ENCODE results near the gene KIF26B. TPM values are rescaled to one million over a fixed set of nuclear protein-coding genes. Genes with fewer than 3 reads are reported as not detected.

The KIF26B gene
- total RNA-seq, 4 donors from 2014 or later = 0.20 to 0.79 (median 0.41) TPM; not detected in 1

GRCh38 chr1:245582026-245582425 is 427.2 kb downstream of the KIF26B start:
- no peaks in the 10 kb centered on the region for H3K4me1 ChIP-seq
- no peak for TF ChIP-seq EP300 (IDR thresholded peaks at IDR 0.05; ENCODE audit: low read depth)
- TF ChIP-seq CTCF (IDR thresholded peaks at IDR 0.05) = no peak
- no peak for TF ChIP-seq POLR2AphosphoS5 (IDR thresholded peaks at IDR 0.05)
- TF ChIP-seq POLR2A (IDR thresholded peaks at IDR 0.05) = no peak
- H3K27ac ChIP-seq = no peak overlapping the region
- H3K27me3 ChIP-seq = no peaks in the 10 kb centered on the region
- DNase-seq = no peak
- no peak overlapping the region for H3K4me3 ChIP-seq
- intact Hi-C loops (cut with DNase I; ENCODE audit: low total_unique reads) = no loop called here
- no peaks in the 10 kb centered on the region for H3K9me3 ChIP-seq
- in situ Hi-C loops (cut with MboI; ENCODE audit: low pct_ligation_motif_present in 1 of 4, low pct_unique_long_range_greater_than_20kb in 1 of 4, low sequenced_read_pairs in 3 of 4) = no loop called here
- H3K36me3 ChIP-seq = no peaks in the 10 kb centered on the region
- WGBS, 2 donors (ENCODE audit: low coverage in 1 of 2) = 50 to 75% methylated on average over 1 to 7 of the region's 7 CpGs

GRCh38 chr1:245583081-245583480 is 428.3 kb downstream of the KIF26B start:
- no peak for DNase-seq
- 67 to 79% methylated on average over 5 to 9 of the region's 9 CpGs for WGBS, 2 donors (ENCODE audit: low coverage in 1 of 2)
- intact Hi-C loops (cut with DNase I; ENCODE audit: low total_unique reads) (no loop called here), in situ Hi-C loops (cut with MboI; ENCODE audit: low pct_ligation_motif_present in 1 of 4, low pct_unique_long_range_greater_than_20kb in 1 of 4, low sequenced_read_pairs in 3 of 4) (no loop called here)
- TF ChIP-seq POLR2AphosphoS5 (IDR thresholded peaks at IDR 0.05) (no peak), CTCF (IDR thresholded peaks at IDR 0.05) (no peak), EP300 (IDR thresholded peaks at IDR 0.05; ENCODE audit: low read depth) (no peak), POLR2A (IDR thresholded peaks at IDR 0.05) (no peak)
- H3K4me1 ChIP-seq = no peaks in the 10 kb centered on the region
- H3K27ac ChIP-seq = no peak overlapping the region
- no peaks in the 10 kb centered on the region for H3K27me3 ChIP-seq
- no peaks in the 10 kb centered on the region for H3K9me3 ChIP-seq
- no peaks in the 10 kb centered on the region for H3K36me3 ChIP-seq
- H3K4me3 ChIP-seq = no peak overlapping the region

GRCh38 chr1:245583575-245584330 is 429.0 kb downstream of the KIF26B start:
- Histone ChIP-seq H3K4me3 (no peak overlapping the region), H3K4me1 (no peaks in the 10 kb centered on the region), H3K36me3 (no peaks in the 10 kb centered on the region), H3K9me3 (no peaks in the 10 kb centered on the region), H3K27ac (no peak overlapping the region), H3K27me3 (no peaks in the 10 kb centered on the region)
- TF ChIP-seq EP300 (IDR thresholded peaks at IDR 0.05; ENCODE audit: low read depth) = no peak
- TF ChIP-seq CTCF (IDR thresholded peaks at IDR 0.05) = no peak
- TF ChIP-seq POLR2AphosphoS5 (IDR thresholded peaks at IDR 0.05) = no peak
- TF ChIP-seq POLR2A (IDR thresholded peaks at IDR 0.05) = no peak
- 71 to 73% methylated on average over 6 to 15 of the region's 15 CpGs for WGBS, 2 donors (ENCODE audit: low coverage in 1 of 2)
- no peak for DNase-seq
- in situ Hi-C loops (cut with MboI; ENCODE audit: low pct_ligation_motif_present in 1 of 4, low pct_unique_long_range_greater_than_20kb in 1 of 4, low sequenced_read_pairs in 3 of 4) (no loop called here), intact Hi-C loops (cut with DNase I; ENCODE audit: low total_unique reads) (no loop called here)

GRCh38 chr1:245585252-245585959 is 430.6 kb downstream of the KIF26B start:
- H3K9me3 ChIP-seq = no peaks in the 10 kb centered on the region
- H3K27me3 ChIP-seq = no peaks in the 10 kb centered on the region
- DNase-seq = no peak
- in situ Hi-C loops (cut with MboI; ENCODE audit: low pct_ligation_motif_present in 1 of 4, low pct_unique_long_range_greater_than_20kb in 1 of 4, low sequenced_read_pairs in 3 of 4) = no loop called here
- H3K4me1 ChIP-seq = no peaks in the 10 kb centered on the region
- no peak overlapping the region for H3K4me3 ChIP-seq
- TF ChIP-seq POLR2A (IDR thresholded peaks at IDR 0.05) = no peak
- no peak for TF ChIP-seq CTCF (IDR thresholded peaks at IDR 0.05)
- no peak for TF ChIP-seq EP300 (IDR thresholded peaks at IDR 0.05; ENCODE audit: low read depth)
- TF ChIP-seq POLR2AphosphoS5 (IDR thresholded peaks at IDR 0.05) = no peak
- H3K36me3 ChIP-seq = no peaks in the 10 kb centered on the region
- no peak overlapping the region for H3K27ac ChIP-seq
- intact Hi-C loops (cut with DNase I; ENCODE audit: low total_unique reads) = no loop called here
- WGBS, 2 donors (ENCODE audit: low coverage in 1 of 2) = 47 to 49% methylated on average over 11 of the region's 11 CpGs

All from transverse colon (tissue), 4 donors.